HEK293 (cell line): Measurements from ENCODE around the gene NOP56.

ENCODE experiments used
- KLF10 ChIP-seq: fragments of 450-650 bp; IDR thresholded peaks from 2 replicates; pipeline ENCODE4 v1.5.1; 2018; ENCODE audit warnings: missing biosample characterization, mild to moderate bottlenecking, missing genetic modification characterization
- SP2 ChIP-seq: fragments of 450-650 bp; formaldehyde crosslinking; IDR thresholded peaks from 2 replicates; pipeline ENCODE4 v1.5.1; 2016; ENCODE audit warnings: missing biosample characterization, missing genetic modification characterization
- ZNF184 ChIP-seq: fragments of 450-650 bp; IDR thresholded peaks from 2 replicates; pipeline ENCODE4 v1.5.1; 2018; ENCODE audit warnings: missing biosample characterization, mild to moderate bottlenecking, missing genetic modification characterization
- ZNF596 ChIP-seq: fragments of 450-650 bp; IDR thresholded peaks from 2 replicates; pipeline ENCODE4 v1.5.0; 2018; ENCODE audit warnings: missing biosample characterization, mild to moderate bottlenecking, missing genetic modification characterization, moderate library complexity
- TF ChIP-seq, protein P1 (sequence below): fragments of 450-650 bp; formaldehyde crosslinking; conservative IDR thresholded peaks from 2 replicates; pipeline ENCODE4 v1.5.1; 2016; ENCODE audit warnings: low read depth, missing biosample characterization, missing genetic modification characterization
- TF ChIP-seq, protein P2 (sequence below): fragments of 450-650 bp; formaldehyde crosslinking; IDR thresholded peaks from 2 replicates; pipeline ENCODE4 v1.5.1; 2016; ENCODE audit warnings: missing biosample characterization, missing genetic modification characterization, low read depth
- TF ChIP-seq, protein P3 (sequence below): fragments of 450-650 bp; formaldehyde crosslinking; conservative IDR thresholded peaks from 2 replicates; pipeline ENCODE4 v1.5.1; 2016; ENCODE audit warnings: low read depth, missing biosample characterization, missing genetic modification characterization
- TF ChIP-seq, protein P4 (sequence below): fragments of 450-650 bp; formaldehyde crosslinking; IDR thresholded peaks from 2 replicates; pipeline ENCODE4 v1.5.1; 2016; ENCODE audit warnings: missing biosample characterization, missing genetic modification characterization
- TF ChIP-seq, protein P5 (sequence below): fragments of 450-650 bp; formaldehyde crosslinking; IDR thresholded peaks from 2 replicates; pipeline ENCODE4 v1.5.1; 2016; ENCODE audit warnings: missing biosample characterization, missing genetic modification characterization
- TF ChIP-seq, protein P6 (sequence below): fragments of 450-650 bp; formaldehyde crosslinking; IDR thresholded peaks from 2 replicates; pipeline ENCODE4 v1.5.1; 2016; ENCODE audit warnings: missing biosample characterization, missing genetic modification characterization
- TF ChIP-seq, protein P7 (sequence below): fragments of 450-650 bp; formaldehyde crosslinking; IDR thresholded peaks from 2 replicates; pipeline ENCODE4 v1.5.1; 2016; ENCODE audit warnings: missing biosample characterization, missing genetic modification characterization

DNA sequence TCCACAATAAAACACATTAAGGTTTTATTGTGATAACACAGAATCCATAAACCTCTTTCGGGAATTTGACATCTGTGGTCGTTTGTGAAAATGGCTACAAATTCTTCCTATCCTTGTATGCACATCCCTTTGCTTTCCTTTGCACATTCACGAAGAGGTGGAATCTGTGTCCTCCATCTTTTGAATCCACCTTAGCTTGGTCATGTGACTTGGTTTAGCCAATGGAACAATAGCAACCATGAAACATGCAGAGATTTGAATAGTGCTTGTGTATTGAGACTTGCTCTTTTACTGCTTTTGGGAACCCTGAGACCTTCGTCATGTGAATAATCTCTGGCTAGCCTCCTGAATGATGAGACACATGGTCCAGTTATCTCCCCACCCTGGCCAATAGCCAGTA lies 49.7 kb upstream of the NOP56 start:
- TF ChIP-seq, protein P1, sequence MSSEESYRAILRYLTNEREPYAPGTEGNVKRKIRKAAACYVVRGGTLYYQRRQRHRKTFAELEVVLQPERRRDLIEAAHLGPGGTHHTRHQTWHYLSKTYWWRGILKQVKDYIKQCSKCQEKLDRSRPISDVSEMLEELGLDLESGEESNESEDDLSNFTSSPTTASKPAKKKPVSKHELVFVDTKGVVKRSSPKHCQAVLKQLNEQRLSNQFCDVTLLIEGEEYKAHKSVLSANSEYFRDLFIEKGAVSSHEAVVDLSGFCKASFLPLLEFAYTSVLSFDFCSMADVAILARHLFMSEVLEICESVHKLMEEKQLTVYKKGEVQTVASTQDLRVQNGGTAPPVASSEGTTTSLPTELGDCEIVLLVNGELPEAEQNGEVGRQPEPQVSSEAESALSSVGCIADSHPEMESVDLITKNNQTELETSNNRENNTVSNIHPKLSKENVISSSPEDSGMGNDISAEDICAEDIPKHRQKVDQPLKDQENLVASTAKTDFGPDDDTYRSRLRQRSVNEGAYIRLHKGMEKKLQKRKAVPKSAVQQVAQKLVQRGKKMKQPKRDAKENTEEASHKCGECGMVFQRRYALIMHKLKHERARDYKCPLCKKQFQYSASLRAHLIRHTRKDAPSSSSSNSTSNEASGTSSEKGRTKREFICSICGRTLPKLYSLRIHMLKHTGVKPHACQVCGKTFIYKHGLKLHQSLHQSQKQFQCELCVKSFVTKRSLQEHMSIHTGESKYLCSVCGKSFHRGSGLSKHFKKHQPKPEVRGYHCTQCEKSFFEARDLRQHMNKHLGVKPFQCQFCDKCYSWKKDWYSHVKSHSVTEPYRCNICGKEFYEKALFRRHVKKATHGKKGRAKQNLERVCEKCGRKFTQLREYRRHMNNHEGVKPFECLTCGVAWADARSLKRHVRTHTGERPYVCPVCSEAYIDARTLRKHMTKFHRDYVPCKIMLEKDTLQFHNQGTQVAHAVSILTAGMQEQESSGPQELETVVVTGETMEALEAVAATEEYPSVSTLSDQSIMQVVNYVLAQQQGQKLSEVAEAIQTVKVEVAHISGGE (tag by site-specific recombination), result no peak
- TF ChIP-seq, protein P2, sequence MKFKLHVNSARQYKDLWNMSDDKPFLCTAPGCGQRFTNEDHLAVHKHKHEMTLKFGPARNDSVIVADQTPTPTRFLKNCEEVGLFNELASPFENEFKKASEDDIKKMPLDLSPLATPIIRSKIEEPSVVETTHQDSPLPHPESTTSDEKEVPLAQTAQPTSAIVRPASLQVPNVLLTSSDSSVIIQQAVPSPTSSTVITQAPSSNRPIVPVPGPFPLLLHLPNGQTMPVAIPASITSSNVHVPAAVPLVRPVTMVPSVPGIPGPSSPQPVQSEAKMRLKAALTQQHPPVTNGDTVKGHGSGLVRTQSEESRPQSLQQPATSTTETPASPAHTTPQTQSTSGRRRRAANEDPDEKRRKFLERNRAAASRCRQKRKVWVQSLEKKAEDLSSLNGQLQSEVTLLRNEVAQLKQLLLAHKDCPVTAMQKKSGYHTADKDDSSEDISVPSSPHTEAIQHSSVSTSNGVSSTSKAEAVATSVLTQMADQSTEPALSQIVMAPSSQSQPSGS (tag by site-specific recombination), result no peak
- TF ChIP-seq, protein P3, sequence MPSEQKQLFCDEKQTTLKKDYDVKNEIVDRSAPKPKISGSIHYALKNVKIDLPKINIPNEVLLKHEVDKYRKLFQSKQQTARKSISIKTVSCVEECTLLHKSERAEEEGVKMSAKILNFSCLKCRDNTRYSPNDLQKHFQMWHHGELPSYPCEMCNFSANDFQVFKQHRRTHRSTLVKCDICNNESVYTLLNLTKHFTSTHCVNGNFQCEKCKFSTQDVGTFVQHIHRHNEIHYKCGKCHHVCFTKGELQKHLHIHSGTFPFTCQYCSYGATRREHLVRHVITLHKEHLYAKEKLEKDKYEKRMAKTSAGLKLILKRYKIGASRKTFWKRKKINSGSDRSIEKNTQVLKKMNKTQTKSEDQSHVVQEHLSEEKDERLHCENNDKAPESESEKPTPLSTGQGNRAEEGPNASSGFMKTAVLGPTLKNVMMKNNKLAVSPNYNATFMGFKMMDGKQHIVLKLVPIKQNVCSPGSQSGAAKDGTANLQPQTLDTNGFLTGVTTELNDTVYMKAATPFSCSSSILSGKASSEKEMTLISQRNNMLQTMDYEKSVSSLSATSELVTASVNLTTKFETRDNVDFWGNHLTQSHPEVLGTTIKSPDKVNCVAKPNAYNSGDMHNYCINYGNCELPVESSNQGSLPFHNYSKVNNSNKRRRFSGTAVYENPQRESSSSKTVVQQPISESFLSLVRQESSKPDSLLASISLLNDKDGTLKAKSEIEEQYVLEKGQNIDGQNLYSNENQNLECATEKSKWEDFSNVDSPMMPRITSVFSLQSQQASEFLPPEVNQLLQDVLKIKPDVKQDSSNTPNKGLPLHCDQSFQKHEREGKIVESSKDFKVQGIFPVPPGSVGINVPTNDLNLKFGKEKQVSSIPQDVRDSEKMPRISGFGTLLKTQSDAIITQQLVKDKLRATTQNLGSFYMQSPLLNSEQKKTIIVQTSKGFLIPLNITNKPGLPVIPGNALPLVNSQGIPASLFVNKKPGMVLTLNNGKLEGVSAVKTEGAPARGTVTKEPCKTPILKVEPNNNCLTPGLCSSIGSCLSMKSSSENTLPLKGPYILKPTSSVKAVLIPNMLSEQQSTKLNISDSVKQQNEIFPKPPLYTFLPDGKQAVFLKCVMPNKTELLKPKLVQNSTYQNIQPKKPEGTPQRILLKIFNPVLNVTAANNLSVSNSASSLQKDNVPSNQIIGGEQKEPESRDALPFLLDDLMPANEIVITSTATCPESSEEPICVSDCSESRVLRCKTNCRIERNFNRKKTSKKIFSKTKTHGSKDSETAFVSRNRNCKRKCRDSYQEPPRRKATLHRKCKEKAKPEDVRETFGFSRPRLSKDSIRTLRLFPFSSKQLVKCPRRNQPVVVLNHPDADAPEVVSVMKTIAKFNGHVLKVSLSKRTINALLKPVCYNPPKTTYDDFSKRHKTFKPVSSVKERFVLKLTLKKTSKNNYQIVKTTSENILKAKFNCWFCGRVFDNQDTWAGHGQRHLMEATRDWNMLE (tag by site-specific recombination), result no peak
- TF ChIP-seq SP2 (tag by site-specific recombination) (no peak), ZNF596 (tag by site-specific recombination) (no peak), ZNF184 (tag by site-specific recombination) (no peak), KLF10 (tag by site-specific recombination) (no peak)
- TF ChIP-seq, protein P4, sequence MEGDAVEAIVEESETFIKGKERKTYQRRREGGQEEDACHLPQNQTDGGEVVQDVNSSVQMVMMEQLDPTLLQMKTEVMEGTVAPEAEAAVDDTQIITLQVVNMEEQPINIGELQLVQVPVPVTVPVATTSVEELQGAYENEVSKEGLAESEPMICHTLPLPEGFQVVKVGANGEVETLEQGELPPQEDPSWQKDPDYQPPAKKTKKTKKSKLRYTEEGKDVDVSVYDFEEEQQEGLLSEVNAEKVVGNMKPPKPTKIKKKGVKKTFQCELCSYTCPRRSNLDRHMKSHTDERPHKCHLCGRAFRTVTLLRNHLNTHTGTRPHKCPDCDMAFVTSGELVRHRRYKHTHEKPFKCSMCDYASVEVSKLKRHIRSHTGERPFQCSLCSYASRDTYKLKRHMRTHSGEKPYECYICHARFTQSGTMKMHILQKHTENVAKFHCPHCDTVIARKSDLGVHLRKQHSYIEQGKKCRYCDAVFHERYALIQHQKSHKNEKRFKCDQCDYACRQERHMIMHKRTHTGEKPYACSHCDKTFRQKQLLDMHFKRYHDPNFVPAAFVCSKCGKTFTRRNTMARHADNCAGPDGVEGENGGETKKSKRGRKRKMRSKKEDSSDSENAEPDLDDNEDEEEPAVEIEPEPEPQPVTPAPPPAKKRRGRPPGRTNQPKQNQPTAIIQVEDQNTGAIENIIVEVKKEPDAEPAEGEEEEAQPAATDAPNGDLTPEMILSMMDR (tag by site-specific recombination), result no peak
- TF ChIP-seq, protein P5, sequence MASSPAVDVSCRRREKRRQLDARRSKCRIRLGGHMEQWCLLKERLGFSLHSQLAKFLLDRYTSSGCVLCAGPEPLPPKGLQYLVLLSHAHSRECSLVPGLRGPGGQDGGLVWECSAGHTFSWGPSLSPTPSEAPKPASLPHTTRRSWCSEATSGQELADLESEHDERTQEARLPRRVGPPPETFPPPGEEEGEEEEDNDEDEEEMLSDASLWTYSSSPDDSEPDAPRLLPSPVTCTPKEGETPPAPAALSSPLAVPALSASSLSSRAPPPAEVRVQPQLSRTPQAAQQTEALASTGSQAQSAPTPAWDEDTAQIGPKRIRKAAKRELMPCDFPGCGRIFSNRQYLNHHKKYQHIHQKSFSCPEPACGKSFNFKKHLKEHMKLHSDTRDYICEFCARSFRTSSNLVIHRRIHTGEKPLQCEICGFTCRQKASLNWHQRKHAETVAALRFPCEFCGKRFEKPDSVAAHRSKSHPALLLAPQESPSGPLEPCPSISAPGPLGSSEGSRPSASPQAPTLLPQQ, result no peak
- TF ChIP-seq, protein P6, sequence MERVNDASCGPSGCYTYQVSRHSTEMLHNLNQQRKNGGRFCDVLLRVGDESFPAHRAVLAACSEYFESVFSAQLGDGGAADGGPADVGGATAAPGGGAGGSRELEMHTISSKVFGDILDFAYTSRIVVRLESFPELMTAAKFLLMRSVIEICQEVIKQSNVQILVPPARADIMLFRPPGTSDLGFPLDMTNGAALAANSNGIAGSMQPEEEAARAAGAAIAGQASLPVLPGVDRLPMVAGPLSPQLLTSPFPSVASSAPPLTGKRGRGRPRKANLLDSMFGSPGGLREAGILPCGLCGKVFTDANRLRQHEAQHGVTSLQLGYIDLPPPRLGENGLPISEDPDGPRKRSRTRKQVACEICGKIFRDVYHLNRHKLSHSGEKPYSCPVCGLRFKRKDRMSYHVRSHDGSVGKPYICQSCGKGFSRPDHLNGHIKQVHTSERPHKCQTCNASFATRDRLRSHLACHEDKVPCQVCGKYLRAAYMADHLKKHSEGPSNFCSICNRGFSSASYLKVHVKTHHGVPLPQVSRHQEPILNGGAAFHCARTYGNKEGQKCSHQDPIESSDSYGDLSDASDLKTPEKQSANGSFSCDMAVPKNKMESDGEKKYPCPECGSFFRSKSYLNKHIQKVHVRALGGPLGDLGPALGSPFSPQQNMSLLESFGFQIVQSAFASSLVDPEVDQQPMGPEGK (tag by site-specific recombination), result no peak
- TF ChIP-seq, protein P7, sequence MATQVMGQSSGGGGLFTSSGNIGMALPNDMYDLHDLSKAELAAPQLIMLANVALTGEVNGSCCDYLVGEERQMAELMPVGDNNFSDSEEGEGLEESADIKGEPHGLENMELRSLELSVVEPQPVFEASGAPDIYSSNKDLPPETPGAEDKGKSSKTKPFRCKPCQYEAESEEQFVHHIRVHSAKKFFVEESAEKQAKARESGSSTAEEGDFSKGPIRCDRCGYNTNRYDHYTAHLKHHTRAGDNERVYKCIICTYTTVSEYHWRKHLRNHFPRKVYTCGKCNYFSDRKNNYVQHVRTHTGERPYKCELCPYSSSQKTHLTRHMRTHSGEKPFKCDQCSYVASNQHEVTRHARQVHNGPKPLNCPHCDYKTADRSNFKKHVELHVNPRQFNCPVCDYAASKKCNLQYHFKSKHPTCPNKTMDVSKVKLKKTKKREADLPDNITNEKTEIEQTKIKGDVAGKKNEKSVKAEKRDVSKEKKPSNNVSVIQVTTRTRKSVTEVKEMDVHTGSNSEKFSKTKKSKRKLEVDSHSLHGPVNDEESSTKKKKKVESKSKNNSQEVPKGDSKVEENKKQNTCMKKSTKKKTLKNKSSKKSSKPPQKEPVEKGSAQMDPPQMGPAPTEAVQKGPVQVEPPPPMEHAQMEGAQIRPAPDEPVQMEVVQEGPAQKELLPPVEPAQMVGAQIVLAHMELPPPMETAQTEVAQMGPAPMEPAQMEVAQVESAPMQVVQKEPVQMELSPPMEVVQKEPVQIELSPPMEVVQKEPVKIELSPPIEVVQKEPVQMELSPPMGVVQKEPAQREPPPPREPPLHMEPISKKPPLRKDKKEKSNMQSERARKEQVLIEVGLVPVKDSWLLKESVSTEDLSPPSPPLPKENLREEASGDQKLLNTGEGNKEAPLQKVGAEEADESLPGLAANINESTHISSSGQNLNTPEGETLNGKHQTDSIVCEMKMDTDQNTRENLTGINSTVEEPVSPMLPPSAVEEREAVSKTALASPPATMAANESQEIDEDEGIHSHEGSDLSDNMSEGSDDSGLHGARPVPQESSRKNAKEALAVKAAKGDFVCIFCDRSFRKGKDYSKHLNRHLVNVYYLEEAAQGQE, result no peak
